Lung (tissue), 12 donors: ENCODE measurements around the gene GLRA1. TPM values are rescaled to one million over a fixed set of nuclear protein-coding genes. Genes with fewer than 3 reads are reported as not detected.

Experiments
- ATAC-seq: fragments of 200-7000 bp; cut with Tn5 transposase; one replicate; pipeline ENCODE4 v1.9.1; 2020; ENCODE audit warnings: moderate number of reproducible peaks; ENCODE audit not compliant: insufficient read depth, low FRiP score
- DNase-seq, 3 donors: peaks; one replicate each; pipeline ENCODE4 v3.0.0-alpha.2; 2013 to 2017
- H3K27ac ChIP-seq, 2 donors: one replicate each; pipeline ENCODE4 v1.5.1; 2013; ENCODE audit warnings: mild to moderate bottlenecking in 2 of 2, moderate library complexity in 2 of 2, control low read depth in 1 of 2, inconsistent platforms in 1 of 2, low read depth in 1 of 2, low read length in 1 of 2
- H3K27me3 ChIP-seq, 3 donors: one replicate each; pipeline ENCODE4 v1.5.1; 2013; ENCODE audit warnings: low read length in 2 of 3; ENCODE audit not compliant: control insufficient read depth in 3 of 3, insufficient read depth in 3 of 3
- H3K36me3 ChIP-seq, 4 donors: one replicate each; pipeline ENCODE4 v1.5.1; 2013; ENCODE audit warnings: low read length in 4 of 4, mild to moderate bottlenecking in 1 of 4, moderate library complexity in 1 of 4; ENCODE audit not compliant: control insufficient read depth in 4 of 4, insufficient read depth in 4 of 4
- H3K4me1 ChIP-seq, 5 donors: one replicate each; pipeline ENCODE4 v1.5.1; 2013; ENCODE audit warnings: low read length in 5 of 5, mild to moderate bottlenecking in 2 of 5, moderate library complexity in 1 of 5; ENCODE audit not compliant: control insufficient read depth in 5 of 5, insufficient read depth in 5 of 5
- H3K4me3 ChIP-seq: one replicate; pipeline ENCODE4 v1.5.1; 2013; ENCODE audit warnings: mild to moderate bottlenecking, control low read depth, moderate library complexity
- H3K9ac ChIP-seq, 2 donors: one replicate each; pipeline ENCODE4 v1.5.1; 2013; ENCODE audit warnings: low read length in 2 of 2, control low read depth in 1 of 2; ENCODE audit not compliant: insufficient read depth in 1 of 2
- H3K9me3 ChIP-seq, 4 donors: one replicate each; pipeline ENCODE4 v1.5.1; 2013; ENCODE audit warnings: low read length in 3 of 4, mild to moderate bottlenecking in 1 of 4, moderate library complexity in 1 of 4; ENCODE audit not compliant: control insufficient read depth in 4 of 4, insufficient read depth in 3 of 4
- CTCF ChIP-seq: IDR thresholded peaks from 2 replicates; pipeline ENCODE4 v1.5.1; 2012; ENCODE audit warnings: mild to moderate bottlenecking; ENCODE audit errors: control extremely low read depth, extremely low read depth
- WGBS, 2 donors: extraction: QIAGEN DNeasy Blood & Tissue Kit; methylation state at CpG; one replicate each; pipeline ENCODE4 v1.1.7; 2013; 5-methylcytosine and 5-hydroxymethylcytosine counted together
- polyA plus RNA-seq, 2 donors: library from polyadenylated mRNA; stranded (reverse); fragments of 200-250 nt; gene quantifications; one replicate each; pipeline ENCODE4 v1.2.1, GENCODE V29; 2013
- total RNA-seq, 2 donors: library from RNA; depleted of rRNA in 1 of 2; stranded (reverse); fragments of >200 nt in 1 of 2; gene quantifications; one replicate each; pipeline ENCODE4 v1.2.1, GENCODE V29; 2014 to 2021
- donor health status: control.
- donor health status: control.
- donor health status: Bipolar disorder and iron deficiency.
- donor health status: healthy.
- donor health status: DM: yes; HTN: yes; CAD: no.

Gene GLRA1
- total and polyA plus RNA-seq, 4 donors, result not detected

- no peak overlapping the region for H3K4me3 ChIP-seq
- 77% methylated on average over 3 of the region's 3 CpGs for WGBS, 2 donors
- DNase-seq (no peak), ATAC-seq (no peak)
- no peak overlapping the region for H3K27ac ChIP-seq
- no peaks in the 10 kb centered on the region for H3K36me3 ChIP-seq
- no peaks in the 10 kb centered on the region for H3K4me1 ChIP-seq
- no peaks in the 10 kb centered on the region for H3K27me3 ChIP-seq
- TF ChIP-seq CTCF, result no peak
- no peak overlapping the region for H3K9ac ChIP-seq
- no peaks in the 10 kb centered on the region for H3K9me3 ChIP-seq
Measured at GRCh38 chr5:151956725-151957124, 32.1 kb upstream of the GLRA1 start.

- TF ChIP-seq CTCF, result no peak
- Histone ChIP-seq H3K9ac (no peak overlapping the region), H3K9me3 (no peaks in the 10 kb centered on the region), H3K27me3 (no peaks in the 10 kb centered on the region), H3K27ac (no peak overlapping the region), H3K4me1 (no peaks in the 10 kb centered on the region), H3K36me3 (no peaks in the 10 kb centered on the region), H3K4me3 (no peak overlapping the region)
- no peak for DNase-seq
- WGBS, 2 donors, result 85 to 88% methylated on average over 4 of the region's 4 CpGs
- no peak for ATAC-seq
Measured at GRCh38 chr5:151954255-151954654, 29.6 kb upstream of the GLRA1 start.

GRCh38 chr5:151953833-151954232 is 29.2 kb upstream of the GLRA1 start:
- WGBS, 2 donors, result 85 to 87% methylated on average over 1 of the region's 1 CpG
- Histone ChIP-seq H3K9ac (no peak overlapping the region), H3K27me3 (no peaks in the 10 kb centered on the region), H3K27ac (no peak overlapping the region), H3K9me3 (no peaks in the 10 kb centered on the region), H3K36me3 (no peaks in the 10 kb centered on the region), H3K4me1 (no peaks in the 10 kb centered on the region), H3K4me3 (no peak overlapping the region)
- ATAC-seq, result no peak
- no peak for DNase-seq
- TF ChIP-seq CTCF, result no peak

- Histone ChIP-seq H3K36me3 (no peaks in the 10 kb centered on the region), H3K27ac (no peak overlapping the region), H3K27me3 (no peaks in the 10 kb centered on the region), H3K9me3 (no peaks in the 10 kb centered on the region), H3K4me3 (no peak overlapping the region), H3K9ac (no peak overlapping the region), H3K4me1 (no peaks in the 10 kb centered on the region)
- WGBS, 2 donors, result 40 to 47% methylated on average over 2 of the region's 2 CpGs
- ATAC-seq (no peak), DNase-seq (no peak)
- no peak for TF ChIP-seq CTCF
Measured at GRCh38 chr5:151952238-151952637, 27.6 kb upstream of the GLRA1 start.
